Measurements from ENCODE around the gene TMEM51. TPM values are rescaled to one million over a fixed set of nuclear protein-coding genes. Genes with fewer than 3 reads are reported as not detected.

TMEM51 gene
- total and polyA plus RNA-seq, 2 donors (not counting 1 experiment from before 2014, with no cell fraction given): 0.06 to 0.30 TPM

DNA sequence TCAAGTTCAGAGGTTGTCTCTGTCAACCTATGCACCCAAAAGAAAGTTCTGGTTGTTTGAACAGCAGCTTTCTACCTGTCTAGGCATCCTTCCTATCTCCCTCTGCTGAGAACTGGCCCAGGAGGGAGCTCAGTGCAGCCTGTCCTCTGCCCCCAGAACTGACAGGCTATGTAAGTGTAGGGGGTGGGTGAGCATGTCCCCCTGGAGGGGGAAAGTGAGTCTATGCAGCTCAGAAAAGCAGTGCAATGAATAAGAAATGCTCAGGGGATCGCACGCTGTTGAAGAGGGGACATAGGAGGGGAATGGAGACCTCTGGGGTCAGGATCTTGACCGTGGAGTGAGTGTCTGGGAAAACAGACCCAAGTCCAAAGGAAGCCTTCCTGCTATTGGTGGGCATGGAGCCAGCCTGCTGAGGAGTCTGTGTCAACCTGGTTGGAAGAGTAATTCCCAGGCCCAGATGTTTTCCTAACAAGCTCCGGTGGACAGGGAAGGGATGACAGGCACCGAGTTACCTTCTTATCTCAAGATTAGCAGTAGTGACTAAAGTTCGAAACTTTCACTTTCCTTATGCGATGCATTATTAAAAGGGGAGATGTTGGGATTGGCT is 67.4 kb downstream of the TMEM51 start:
- peaks cover 0 to 3% of the 10 kb centered on the region in 2 donors for H3K4me1 ChIP-seq (ENCODE audit: control insufficient read depth in 2 of 2, insufficient read depth in 2 of 2, low read length in 2 of 2)
- TF ChIP-seq EZH2 (IDR thresholded peaks at IDR 0.05; ENCODE audit: borderline replicate concordance, insufficient read depth, low read depth, low read length, poor library complexity, severe bottlenecking): no peak
- TF ChIP-seq CTCF (IDR thresholded peaks at IDR 0.05): no peak
- no peak overlapping the region for H3K4me3 Mint-ChIP-seq
- no peak overlapping the region for H3K4me3 ChIP-seq (ENCODE audit: control extremely low read depth in 1 of 5, extremely low read depth in 1 of 5, insufficient read depth in 1 of 5, low read depth in 2 of 5, low read length in 4 of 5)
- H3K27me3 ChIP-seq (replicated peaks in 1 of 4; ENCODE audit: control extremely low read depth in 1 of 4, control insufficient read depth in 3 of 4, insufficient read depth in 4 of 4, low read length in 3 of 4): peaks cover 0 to 5% (median 0%) of the 10 kb centered on the region in 4 experiments
- no peaks in the 10 kb centered on the region for H4K20me1 ChIP-seq (ENCODE audit: control insufficient read depth, insufficient read depth, low read length, poor library complexity, severe bottlenecking)
- no peak overlapping the region for H2AFZ ChIP-seq (ENCODE audit: insufficient read depth, low read depth, low read length, poor library complexity, severe bottlenecking)
- WGBS (ENCODE audit: insufficient coverage): 94% methylated on average over 7 of the region's 7 CpGs
- peaks cover 8% of the 10 kb centered on the region for H3K4me1 Mint-ChIP-seq
- CTCF ChIA-PET: interaction anchor here (0.7 kb wide), 1 partner anchor 706 kb away, joined by 4 read pairs; no protein-coding TSS in a partner anchor
- H3K27me3 Mint-ChIP-seq: peaks cover 25% of the 10 kb centered on the region
- intact Hi-C loops (cut with micrococcal nuclease): no loop called here
- no peaks in the 10 kb centered on the region for H3K9me3 ChIP-seq (ENCODE audit: control extremely low read depth in 1 of 3, control insufficient read depth in 2 of 3, insufficient read depth in 1 of 3, low read length in 2 of 3)
- H3K27ac Mint-ChIP-seq: no peak overlapping the region
- no peaks in the 10 kb centered on the region for H3K36me3 ChIP-seq (replicated peaks in 1 of 2; ENCODE audit: control extremely low read depth in 1 of 2, control insufficient read depth in 1 of 2, extremely low read depth in 1 of 2, insufficient read depth in 2 of 2, low read length in 1 of 2)
- ATAC-seq (ENCODE audit: low read depth) (no peak), DNase-seq (no peak)
- no peaks in the 10 kb centered on the region for H3K9me3 Mint-ChIP-seq (ENCODE audit: insufficient read depth)
- no peak overlapping the region for H3K27ac ChIP-seq (ENCODE audit: low read length in 2 of 2)
- no peak overlapping the region for H3K4me2 ChIP-seq (replicated peaks; ENCODE audit: low read depth, low read length, poor library complexity, severe bottlenecking)
- no peak overlapping the region for H3K9ac ChIP-seq (ENCODE audit: low read length)
- POLR2A ChIA-PET: no interaction called here
- H3K79me2 ChIP-seq (ENCODE audit: control insufficient read depth, insufficient read depth, low read length): no peaks in the 10 kb centered on the region

- CTCF ChIA-PET: no interaction called here
- POLR2A ChIA-PET: no interaction called here
Observed at GRCh38 chr1:15222653-15223303, 69.2 kb downstream of the TMEM51 start.

More at GRCh38 chr1:15222653-15223303, 69.2 kb downstream of the TMEM51 start:
- 89% methylated on average over 3 of the region's 4 CpGs for WGBS (ENCODE audit: insufficient coverage)
- Mint-ChIP-seq H3K9me3 (ENCODE audit: insufficient read depth) (no peaks in the 10 kb centered on the region), H3K27ac (no peak overlapping the region), H3K4me1 (peaks cover 8% of the 10 kb centered on the region), H3K27me3 (peaks cover 19% of the 10 kb centered on the region), H3K4me3 (no peak overlapping the region)
- Histone ChIP-seq H3K27me3 (replicated peaks in 1 of 4; ENCODE audit: control extremely low read depth in 1 of 4, control insufficient read depth in 3 of 4, insufficient read depth in 4 of 4, low read length in 3 of 4) (peaks cover 0 to 5% (median 0%) of the 10 kb centered on the region in 4 experiments), H3K36me3 (replicated peaks in 1 of 2; ENCODE audit: control extremely low read depth in 1 of 2, control insufficient read depth in 1 of 2, extremely low read depth in 1 of 2, insufficient read depth in 2 of 2, low read length in 1 of 2) (no peaks in the 10 kb centered on the region), H3K27ac (ENCODE audit: low read length in 2 of 2) (no peak overlapping the region), H3K9ac (ENCODE audit: low read length) (no peak overlapping the region), H3K4me3 (ENCODE audit: control extremely low read depth in 1 of 5, extremely low read depth in 1 of 5, insufficient read depth in 1 of 5, low read depth in 2 of 5, low read length in 4 of 5) (no peak overlapping the region), H3K9me3 (ENCODE audit: control extremely low read depth in 1 of 3, control insufficient read depth in 2 of 3, insufficient read depth in 1 of 3, low read length in 2 of 3) (no peaks in the 10 kb centered on the region), H2AFZ (ENCODE audit: insufficient read depth, low read depth, low read length, poor library complexity, severe bottlenecking) (no peak overlapping the region), H3K4me2 (replicated peaks; ENCODE audit: low read depth, low read length, poor library complexity, severe bottlenecking) (no peak overlapping the region), H4K20me1 (ENCODE audit: control insufficient read depth, insufficient read depth, low read length, poor library complexity, severe bottlenecking) (no peaks in the 10 kb centered on the region), H3K79me2 (ENCODE audit: control insufficient read depth, insufficient read depth, low read length) (no peaks in the 10 kb centered on the region), H3K4me1 (ENCODE audit: control insufficient read depth in 2 of 2, insufficient read depth in 2 of 2, low read length in 2 of 2) (peaks cover 0 to 3% of the 10 kb centered on the region in 2 donors)
- TF ChIP-seq EZH2 (IDR thresholded peaks at IDR 0.05; ENCODE audit: borderline replicate concordance, insufficient read depth, low read depth, low read length, poor library complexity, severe bottlenecking): no peak
- no peak for TF ChIP-seq CTCF (IDR thresholded peaks at IDR 0.05)
- ATAC-seq (ENCODE audit: low read depth) (no peak), DNase-seq (no peak)
- intact Hi-C loops (cut with micrococcal nuclease): no loop called here
